ENCODE data around the gene GPR63.

The GPR63 gene

GRCh38 chr6:96792561-96793190 lies 44.6 kb downstream of the GPR63 start:
- DNase-seq = no peak
- Histone ChIP-seq H3K9me3 (replicated peaks; ENCODE audit: insufficient read depth, low read length) (no peaks in the 10 kb centered on the region), H3F3A (ENCODE audit: insufficient read depth, low read length) (peaks cover 10% of the 10 kb centered on the region)

GRCh38 chr6:96789871-96790270 lies 47.4 kb downstream of the GPR63 start:
- Histone ChIP-seq H3K4me1 (ENCODE audit: low read length) (peaks cover 7% of the 10 kb centered on the region; the same call in 1 of the 2 replicates), H3K9me2 (replicated peaks; ENCODE audit: insufficient read depth, low read length) (no peaks in the 10 kb centered on the region), H4K20me1 (ENCODE audit: insufficient read depth, low read length) (no peaks in the 10 kb centered on the region), H3K27me3 (replicated peaks; ENCODE audit: insufficient read depth, low read length) (no peaks in the 10 kb centered on the region), H3K9ac (ENCODE audit: low read length) (no peak overlapping the region), H3K79me2 (ENCODE audit: low read length) (no peaks in the 10 kb centered on the region), H3K36me3 (replicated peaks; ENCODE audit: insufficient read depth, low read length) (no peaks in the 10 kb centered on the region), H3K4me2 (ENCODE audit: low read depth, low read length) (no peak overlapping the region), H3K4me3 (ENCODE audit: low read length) (no peak overlapping the region), H3K27ac (ENCODE audit: low read length) (no peak overlapping the region), H3F3A (ENCODE audit: insufficient read depth, low read length) (0 out of 2 replicates have a peak, but pooled peaks cover under 1% of the 10 kb centered on the region), H2AFZ (ENCODE audit: low read length) (no peak overlapping the region), H3K9me3 (replicated peaks; ENCODE audit: insufficient read depth, low read length) (no peaks in the 10 kb centered on the region)
- no peak for TF ChIP-seq EZH2phosphoT487 (IDR thresholded peaks at IDR 0.05; ENCODE audit: low read length)
- no peak for TF ChIP-seq CTCF (IDR thresholded peaks at IDR 0.05; ENCODE audit: low read length)
- TF ChIP-seq EZH2 (optimal IDR thresholded peaks at IDR 0.05; ENCODE audit: low read depth, low read length) = no peak
- no peak for DNase-seq

More at GRCh38 chr6:96792561-96793190, 44.6 kb downstream of the GPR63 start:
- H3K4me3 ChIP-seq (ENCODE audit: low read length) = no peak overlapping the region
- H3K27ac ChIP-seq (ENCODE audit: low read length) = no peak overlapping the region
- H2AFZ ChIP-seq (ENCODE audit: low read length) = no peak overlapping the region
- no peaks in the 10 kb centered on the region for H3K79me2 ChIP-seq (ENCODE audit: low read length)
- H4K20me1 ChIP-seq (ENCODE audit: insufficient read depth, low read length) = no peaks in the 10 kb centered on the region
- H3K27me3 ChIP-seq (replicated peaks; ENCODE audit: insufficient read depth, low read length) = no peaks in the 10 kb centered on the region
- no peaks in the 10 kb centered on the region for H3K36me3 ChIP-seq (replicated peaks; ENCODE audit: insufficient read depth, low read length)
- TF ChIP-seq EZH2 (optimal IDR thresholded peaks at IDR 0.05; ENCODE audit: low read depth, low read length) (no peak), CTCF (IDR thresholded peaks at IDR 0.05; ENCODE audit: low read length) (no peak), EZH2phosphoT487 (IDR thresholded peaks at IDR 0.05; ENCODE audit: low read length) (no peak)
- no peak overlapping the region for H3K4me2 ChIP-seq (ENCODE audit: low read depth, low read length)
- peaks cover 22% of the 10 kb centered on the region for H3K4me1 ChIP-seq (ENCODE audit: low read length)
- no peak overlapping the region for H3K9ac ChIP-seq (ENCODE audit: low read length)
- no peaks in the 10 kb centered on the region for H3K9me2 ChIP-seq (replicated peaks; ENCODE audit: insufficient read depth, low read length)

- no peak overlapping the region for H2AFZ ChIP-seq (ENCODE audit: low read length)
- no peaks in the 10 kb centered on the region for H3K27me3 ChIP-seq (replicated peaks; ENCODE audit: insufficient read depth, low read length)
- TF ChIP-seq EZH2phosphoT487 (IDR thresholded peaks at IDR 0.05; ENCODE audit: low read length) (no peak), EZH2 (optimal IDR thresholded peaks at IDR 0.05; ENCODE audit: low read depth, low read length) (no peak), CTCF (IDR thresholded peaks at IDR 0.05; ENCODE audit: low read length) (no peak)
- H3K79me2 ChIP-seq (ENCODE audit: low read length) = no peaks in the 10 kb centered on the region
- H4K20me1 ChIP-seq (ENCODE audit: insufficient read depth, low read length) = no peaks in the 10 kb centered on the region
- no peak overlapping the region for H3K4me3 ChIP-seq (ENCODE audit: low read length)
- no peaks in the 10 kb centered on the region for H3K9me3 ChIP-seq (replicated peaks; ENCODE audit: insufficient read depth, low read length)
- peak overlapping the region; percentile 56; the same call in 1 of the 2 replicates for H3K27ac ChIP-seq (ENCODE audit: low read length)
- no peak overlapping the region for H3K4me2 ChIP-seq (ENCODE audit: low read depth, low read length)
- no peak overlapping the region for H3K9ac ChIP-seq (ENCODE audit: low read length)
- H3K36me3 ChIP-seq (replicated peaks; ENCODE audit: insufficient read depth, low read length) = no peaks in the 10 kb centered on the region
- H3K9me2 ChIP-seq (replicated peaks; ENCODE audit: insufficient read depth, low read length) = no peaks in the 10 kb centered on the region
- H3F3A ChIP-seq (ENCODE audit: insufficient read depth, low read length) = no peaks in the 10 kb centered on the region
- 0 out of 2 replicates have a peak, but pooled peaks cover 2% of the 10 kb centered on the region for H3K4me1 ChIP-seq (ENCODE audit: low read length)
- DNase-seq = peak; percentile 45
Observed at GRCh38 chr6:96787846-96788580, 49.3 kb downstream of the GPR63 start.
